Activated CD4-positive, alpha-beta T cell treated with anti-CD3 and anti-CD28 coated beads, Interleukin-2, amount 50 U/mL, for 1 hour (primary cell): ENCODE measurements around the gene CCDC74A.
"Not testable (repeated sequence)": the region's sequence is repeated elsewhere in the genome, so short reads cannot be mapped to it uniquely, and the experiment has no call there.

Source experiments
- DNase-seq: peaks from one replicate; pipeline ENCODE4 v3.0.0-alpha.2; 2020

The CCDC74A gene

GRCh38 chr2:131567891-131568290 is 40.2 kb downstream of the CCDC74A start:
- DNase-seq, result no peak

- not testable (repeated sequence) for DNase-seq
Measured at GRCh38 chr2:131568401-131568800, 40.7 kb downstream of the CCDC74A start.

DNA sequence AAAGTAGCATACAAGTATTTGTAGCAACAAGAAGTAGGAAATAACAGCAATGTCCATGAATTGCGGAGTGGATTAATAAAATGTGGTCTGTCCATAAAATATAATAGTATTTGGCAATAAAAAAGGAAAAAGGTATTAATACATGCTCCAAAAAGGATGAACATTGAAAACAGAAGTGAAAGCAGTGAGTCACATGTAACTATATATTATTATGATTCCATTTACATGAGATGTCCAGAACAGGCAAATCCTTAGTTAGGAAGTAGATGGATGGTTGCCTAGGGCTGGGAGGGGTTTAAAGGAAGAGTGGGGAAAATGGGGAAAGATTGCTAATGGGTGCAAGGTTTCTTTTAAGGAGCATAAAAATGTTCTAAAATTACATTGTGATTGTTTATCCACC is 44.5 kb downstream of the CCDC74A start:
- no peak for DNase-seq

DNA sequence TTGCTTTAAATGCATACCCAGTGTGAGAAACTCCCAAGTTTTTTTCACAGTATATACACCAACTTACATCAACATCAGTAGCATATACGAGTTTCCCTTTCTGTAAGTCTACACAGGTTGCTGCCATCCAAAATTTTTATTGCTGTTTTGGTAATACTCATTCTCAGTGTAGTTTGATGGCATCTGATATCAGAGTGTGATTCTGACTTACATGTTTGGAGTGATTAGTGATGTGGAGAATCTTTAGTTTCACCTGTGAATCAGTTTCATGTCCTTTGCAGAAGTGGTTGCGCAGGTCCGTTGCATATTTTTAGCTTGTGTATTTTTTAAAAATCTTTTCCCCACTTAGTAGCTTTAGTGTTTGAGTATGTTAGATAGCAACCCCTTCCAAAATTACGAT is 50.1 kb downstream of the CCDC74A start:
- no peak for DNase-seq

GRCh38 chr2:131580187-131580586 is 52.5 kb downstream of the CCDC74A start:
- no peak for DNase-seq
